GM21423 (cell line): Measurements from ENCODE around the gene ZBTB34.

Experiments used
- ATAC-seq: cut with Tn5 transposase; IDR thresholded peaks from one replicate; pipeline ENCODE4 v1.9.1; 2021; ENCODE audit warnings: mild to moderate bottlenecking, moderate library complexity; ENCODE audit not compliant: unreplicated experiment

ZBTB34 gene

GRCh38 chr9:126842977-126843799, 17.3 kb upstream of the ZBTB34 start:
- no peak for ATAC-seq

DNA sequence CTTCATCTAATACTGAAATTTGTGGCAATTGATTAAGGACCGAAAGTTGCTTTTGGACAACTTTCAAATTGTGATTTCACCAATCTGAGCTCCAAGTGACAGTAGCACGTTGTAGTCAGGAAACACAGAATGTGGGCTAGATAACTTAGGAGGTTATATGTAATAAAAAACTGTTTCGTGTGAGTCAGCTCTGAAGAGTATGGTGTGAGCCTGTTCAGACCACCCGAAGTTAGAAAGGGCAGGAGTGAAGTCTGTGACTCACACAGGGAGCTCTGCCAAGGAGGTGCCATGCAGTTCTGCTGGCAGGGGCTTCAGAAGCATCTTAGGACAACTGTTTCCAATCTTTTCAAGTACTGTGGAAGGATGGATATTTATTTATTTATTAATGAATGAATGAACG, 16.4 kb upstream of the ZBTB34 start:
- ATAC-seq, result no peak

- ATAC-seq, result no peak
Measured at GRCh38 chr9:126847051-126847450, 13.4 kb upstream of the ZBTB34 start.

DNA sequence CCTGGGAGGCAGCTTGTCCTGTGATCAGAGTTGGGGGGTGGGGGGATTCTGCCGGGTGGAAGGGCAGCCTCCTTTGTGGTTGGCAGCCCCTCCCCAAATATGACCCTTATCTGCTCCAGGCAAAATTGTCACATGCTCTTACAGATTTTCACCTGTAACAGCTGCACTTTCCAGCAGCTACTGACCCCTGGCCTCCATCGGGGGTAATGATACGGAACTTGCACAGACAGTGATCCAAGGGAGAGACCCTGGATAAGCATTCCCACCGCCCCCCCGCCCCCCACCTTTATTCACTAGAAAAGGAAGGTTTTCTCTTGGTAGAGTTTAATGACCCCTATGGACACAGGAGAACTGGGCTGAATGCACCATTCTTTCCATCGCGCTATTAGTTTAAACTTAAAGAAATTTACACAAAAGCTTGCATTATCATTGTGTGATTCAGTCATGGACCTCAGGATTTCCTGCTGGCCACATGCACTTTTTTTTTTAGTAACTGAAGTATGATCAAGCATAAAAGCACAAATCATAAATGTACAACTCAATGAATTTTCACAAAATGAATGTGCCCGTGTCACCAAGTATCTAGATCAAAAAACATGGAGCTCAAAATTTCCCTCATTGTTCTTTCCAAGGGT, 10.7 kb upstream of the ZBTB34 start:
- no peak for ATAC-seq

DNA sequence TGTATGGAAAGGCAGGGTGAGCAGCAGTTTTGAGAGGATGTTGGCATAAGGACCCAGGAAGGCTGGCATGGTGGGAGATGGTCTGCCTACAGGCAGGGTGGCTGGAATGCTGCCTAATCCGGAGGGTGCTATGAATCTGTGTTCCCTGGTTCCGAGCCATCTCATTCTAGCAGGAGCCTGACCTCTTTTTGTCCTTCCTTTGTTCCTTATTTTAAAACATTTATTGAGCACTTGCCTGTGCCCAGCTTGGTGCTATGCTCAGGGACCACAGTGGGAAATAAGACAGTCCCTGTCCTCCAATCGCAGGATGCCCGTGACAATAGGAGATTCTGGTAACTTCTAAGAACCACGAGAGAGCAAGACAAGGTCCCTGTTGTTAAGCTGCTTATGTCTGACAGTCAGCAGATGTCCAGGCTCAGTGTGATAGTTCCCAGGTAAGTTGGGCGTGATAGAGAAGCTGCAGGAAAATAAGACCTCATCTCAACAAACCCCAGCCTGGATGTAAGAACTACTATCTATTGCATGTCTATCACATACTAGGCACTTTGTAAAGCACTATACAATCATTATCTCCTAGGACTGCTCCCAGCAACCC, 9.1 kb upstream of the ZBTB34 start:
- ATAC-seq, result no peak

- no peak for ATAC-seq
Measured at GRCh38 chr9:126852086-126852688, 8.3 kb upstream of the ZBTB34 start.

DNA sequence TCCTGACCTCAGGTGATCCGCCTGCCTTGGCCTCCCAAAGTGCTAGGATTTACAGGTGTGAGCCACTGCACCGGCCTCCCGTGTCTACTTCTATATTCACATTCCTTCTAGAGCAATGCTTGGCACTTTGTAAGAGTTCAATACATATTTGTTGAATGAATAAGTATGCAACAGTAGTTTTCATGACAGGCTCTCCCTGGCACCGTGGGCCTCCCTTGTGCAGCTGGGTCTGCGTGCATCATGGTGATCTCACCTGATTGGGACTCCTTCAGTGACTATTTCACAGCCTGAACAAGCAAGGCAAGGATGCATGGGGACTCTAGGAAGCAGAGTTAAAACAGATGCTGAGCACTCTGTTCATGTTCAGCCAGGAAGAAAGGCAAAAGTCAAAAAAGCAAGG, 6.8 kb upstream of the ZBTB34 start:
- ATAC-seq, result no peak

- no peak for ATAC-seq
Measured at GRCh38 chr9:126854734-126855133, 5.7 kb upstream of the ZBTB34 start.

GRCh38 chr9:126856326-126856877, 4.0 kb upstream of the ZBTB34 start:
- ATAC-seq, result no peak

GRCh38 chr9:126857261-126857960, 3.0 kb upstream of the ZBTB34 start:
- ATAC-seq, result no peak

DNA sequence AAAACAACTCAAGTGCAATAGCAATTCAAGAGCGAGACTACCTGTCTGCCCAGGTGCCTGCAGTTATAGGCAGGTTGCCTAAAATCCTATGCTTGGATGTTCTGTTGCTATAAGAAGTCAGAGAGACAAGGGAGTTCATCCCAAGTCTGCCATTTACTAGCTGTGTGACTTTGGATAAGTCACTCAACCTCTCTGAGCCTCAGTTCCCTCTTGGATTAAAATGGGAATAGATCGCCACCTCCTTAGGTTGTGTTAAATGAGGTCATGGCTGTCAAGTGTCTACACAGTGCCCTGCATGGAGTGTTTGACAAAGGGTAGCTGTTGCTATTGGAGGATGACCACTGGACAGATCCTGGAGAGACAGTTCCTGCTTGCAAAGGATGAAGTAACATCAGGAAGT, 1.3 kb upstream of the ZBTB34 start:
- no peak for ATAC-seq

- ATAC-seq, result peak; percentile 26
Measured at GRCh38 chr9:126860757-126861466, 473 bp downstream of the ZBTB34 start.

- ATAC-seq, result no peak
Measured at GRCh38 chr9:126861707-126862103, 1.3 kb downstream of the ZBTB34 start.

DNA sequence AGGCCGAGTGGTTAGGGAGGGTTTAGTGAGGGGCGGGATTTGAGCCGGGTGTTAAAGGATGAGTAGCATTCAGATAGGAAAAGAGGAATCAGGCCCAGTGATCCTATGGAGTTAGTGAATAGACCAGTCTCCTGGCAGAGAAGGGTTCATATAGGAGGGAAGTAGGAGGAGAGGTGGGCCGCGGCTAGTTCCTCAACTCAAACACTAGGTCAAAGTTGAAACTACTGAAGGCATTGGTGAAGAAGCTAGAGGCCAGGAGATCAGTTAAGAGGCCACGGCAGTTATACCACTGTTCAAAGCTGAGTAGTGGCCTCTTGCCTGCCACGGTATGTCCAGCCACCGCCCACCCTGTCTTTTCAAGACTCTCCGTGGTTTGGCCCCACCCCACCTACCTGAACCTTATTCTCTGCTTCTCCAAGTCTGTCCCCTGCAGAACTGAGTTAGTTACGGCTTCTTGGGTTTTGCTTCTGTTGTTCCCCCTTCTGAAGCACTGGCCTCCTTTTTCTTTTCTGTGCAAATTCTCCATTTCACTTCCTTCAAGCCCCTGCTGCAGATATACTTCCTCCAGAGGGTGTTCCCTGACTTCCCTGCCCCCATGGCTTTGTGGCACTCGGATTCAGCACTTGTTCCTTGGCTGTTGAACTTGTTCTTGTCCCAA, 1.8 kb downstream of the ZBTB34 start:
- ATAC-seq, result no peak

DNA sequence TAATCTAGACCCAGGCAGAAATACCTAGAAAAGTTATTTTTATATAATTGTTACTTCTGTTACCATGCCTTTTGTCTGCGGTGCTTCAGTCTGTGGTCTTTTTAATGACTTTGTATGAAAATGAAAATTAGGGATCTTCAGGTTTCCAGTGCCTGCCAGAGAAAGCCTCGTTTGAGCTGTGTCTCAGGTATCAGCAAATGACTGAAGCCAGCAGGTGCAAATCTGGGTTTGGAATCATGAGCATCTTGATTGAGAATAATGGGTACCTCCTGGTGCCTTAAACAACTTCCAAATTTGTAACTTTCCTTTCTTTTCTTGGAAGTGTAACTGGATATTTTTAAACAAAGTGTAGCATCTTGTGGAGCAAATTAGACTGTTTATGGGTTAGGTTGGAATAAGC, 4.3 kb downstream of the ZBTB34 start:
- ATAC-seq, result no peak

- no peak for ATAC-seq
Measured at GRCh38 chr9:126869368-126869767, 8.9 kb downstream of the ZBTB34 start.

DNA sequence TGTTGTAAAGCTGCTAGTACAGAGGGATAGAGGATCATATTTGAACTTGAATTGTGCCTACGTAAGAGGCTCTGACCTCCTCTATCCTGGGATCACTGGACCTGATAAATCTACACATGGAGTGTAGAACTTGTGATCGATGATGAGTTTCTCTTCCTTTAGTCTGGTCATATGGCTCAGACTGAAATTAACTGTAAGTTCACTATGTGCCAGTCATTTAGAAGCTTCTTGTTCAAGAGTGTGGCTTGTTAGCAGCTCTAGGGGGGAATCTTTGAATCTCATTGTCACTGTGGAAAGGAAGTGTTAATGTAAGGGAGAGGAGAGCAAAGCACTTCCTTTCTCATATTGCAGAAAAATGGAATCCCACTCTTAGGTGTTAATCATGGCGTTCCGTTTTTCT, 12.1 kb downstream of the ZBTB34 start:
- no peak for ATAC-seq

- ATAC-seq, result no peak
Measured at GRCh38 chr9:126874546-126875314, 14.3 kb downstream of the ZBTB34 start.
